Heart left ventricle (tissue), 16 donors: ENCODE measurements around the gene MKRN1. TPM values are rescaled to one million over a fixed set of nuclear protein-coding genes. Genes with fewer than 3 reads are reported as not detected.
A peak's percentile ranks its signal among the peaks of the same experiment; 100 is the strongest.

ENCODE experiments used
- ATAC-seq, 4 donors: fragments of 200-7000 bp; cut with Tn5 transposase; one replicate each; pipeline ENCODE4 v1.9.1; 2020 to 2022; ENCODE audit warnings: moderate library complexity in 4 of 4, mild to moderate bottlenecking in 3 of 4, moderate number of reproducible peaks in 1 of 4
- DNase-seq, 5 donors: peaks; one replicate each; pipeline ENCODE4 v3.0.0-alpha.2; 2020
- H3K27ac ChIP-seq, 12 donors: fragments of 200-600 bp; sonication (generic) in 4 of 12; one replicate each; pipeline versions ENCODE4 v1.5.0 to v1.8.0; 2016 to 2022; ENCODE audit warnings: mild to moderate bottlenecking in 2 of 12
- H3K27me3 ChIP-seq, 9 donors: fragments of 200-600 bp; sonication (generic) in 2 of 9; one replicate each; pipeline versions ENCODE4 v1.5.1 to v1.8.0; 2016 to 2022; ENCODE audit warnings: mild to moderate bottlenecking in 3 of 9
- H3K36me3 ChIP-seq, 9 donors: fragments of 200-600 bp; sonication (generic) in 2 of 9; one replicate each; pipeline versions ENCODE4 v1.5.0 to v1.8.0; 2018 to 2022; ENCODE audit warnings: mild to moderate bottlenecking in 2 of 9
- H3K4me1 ChIP-seq, 12 donors: fragments of 200-600 bp; sonication (generic) in 4 of 12; one replicate each; pipeline versions ENCODE4 v1.5.0 to v1.8.0; 2016 to 2022; ENCODE audit warnings: mild to moderate bottlenecking in 3 of 12
- H3K4me3 ChIP-seq, 12 donors: fragments of 200-600 bp; sonication (generic) in 4 of 12; one replicate each; pipeline versions ENCODE4 v1.5.0 to v1.8.0; 2017 to 2022; ENCODE audit warnings: mild to moderate bottlenecking in 9 of 12, moderate library complexity in 4 of 12
- H3K9me3 ChIP-seq, 12 donors: fragments of 200-600 bp; sonication (generic) in 4 of 12; one replicate each; pipeline versions ENCODE4 v1.5.0 to v1.8.0; 2016 to 2022; ENCODE audit warnings: mild to moderate bottlenecking in 1 of 12
- POLR2A ChIP-seq, 2 donors: fragments of 450-650 bp; IDR thresholded peaks; one replicate each; pipeline ENCODE4 v1.6.1; 2017; ENCODE audit warnings: antibody characterized with exemption in 2 of 2, mild to moderate bottlenecking in 2 of 2, moderate library complexity in 2 of 2
- WGBS, 4 donors: extraction: QIAGEN DNeasy Blood & Tissue Kit in 2 of 4; methylation state at CpG; one replicate each; pipeline versions ENCODE4 v1.1.5 to v1.1.7; 2013 to 2018; 5-methylcytosine and 5-hydroxymethylcytosine counted together
- intact Hi-C, 10 donors: fragments of 100-400 bp; cut with DNase I; formaldehyde crosslinking; loops; one replicate each; pipeline versions ENCODE4 v1.11.1 to v1.14.2; 2022
- polyA plus RNA-seq, 2 donors: library from polyadenylated mRNA; stranded (reverse); fragments of 200-250 nt; gene quantifications; one replicate each; pipeline ENCODE4 v1.2.3, GENCODE V29; 2013
- total RNA-seq, 9 donors: library from RNA; depleted of rRNA in 2 of 9; stranded (reverse); fragments of >200 nt in 2 of 9; fragmentation: NEBNext Ultra II Directional in 3 of 9; extraction: Animal tissue kit (Norgen Biotek cat#: 25700) in 3 of 9; gene quantifications; one replicate each; pipeline versions ENCODE4 v1.1.0 to v1.2.4, GENCODE V29; 2016 to 2023
- TF ChIP-seq, protein P1 (sequence below), 12 donors: fragments of 200-600 bp; sonication (generic) in 4 of 12; IDR thresholded peaks; one replicate each; pipeline versions ENCODE4 v1.5.0 to v1.8.0; 2018 to 2022; ENCODE audit warnings: antibody characterized with exemption in 12 of 12, mild to moderate bottlenecking in 5 of 12
- donor health status: ischemic (EF 13 %, LVEDD 7.1; RV severe dilation, severe dysfunction).
- donor health status: healthy with polysubstance abuse.
- donor health status: DM: no; HTN: yes; CAD: no.
- donor health status: DM: no; HTN: no; CAD: no.
- donor health status: ischemic (EF 25% LVEDD 6.9; RV normal size, moderate dysfunction).
- donor health status: ischemic (EF 25% LVEDD 5.7; RV mildly dilated, moderate dysfunction).
- donor health status: healthy.
- donor health status: DM: yes; HTN: yes; CAD: no.
- donor health status: ischemic (EF 35%, LVEDD 5.7; RV mildly dilated, moderate dysfunction).
- donor health status: nonischemic (EF 11% LVEDD 7.7; RV severe dilation, severe dysfunction).
- donor health status: DM: yes; HTN: yes; CAD: no.
- donor health status: PGD.
- donor health status: ischemic (EF 29% LVEDD 5.4; RV normal size, mild dysfunction).
- donor health status: nonischemic (EF 23%, LVEDD 6.1; RV moderate dilation, normal function).

MKRN1 gene
- total and polyA plus RNA-seq, 11 donors = 45.2 to 109 (median 87.7) TPM

DNA sequence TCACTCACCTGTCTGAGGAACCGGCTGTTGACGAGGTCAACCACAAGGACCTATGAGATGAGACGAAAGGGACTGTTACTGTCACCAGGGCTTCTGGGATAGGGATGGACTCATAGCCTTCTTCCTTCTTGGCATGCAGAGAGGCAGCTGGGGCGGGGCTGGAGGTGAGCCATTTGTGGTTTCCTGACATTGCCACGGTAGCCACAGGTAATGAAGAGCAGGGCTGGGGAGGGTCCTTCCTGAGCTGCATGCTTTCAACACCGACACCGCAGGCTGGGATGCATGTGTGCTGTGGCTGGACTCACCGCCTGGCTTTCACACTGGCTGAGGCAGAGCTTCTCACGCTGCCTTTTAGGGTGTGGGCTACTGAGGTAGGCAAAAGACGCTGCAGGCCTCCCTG, 46.4 kb upstream of the MKRN1 start:
- Histone ChIP-seq H3K36me3 (peaks cover 0 to 82% (median 37%) of the 10 kb centered on the region in 9 donors), H3K4me1 (peaks cover 0 to 13% (median 0%) of the 10 kb centered on the region in 12 donors), H3K9me3 (no peaks in the 10 kb centered on the region), H3K4me3 (no peak overlapping the region), H3K27ac (no peak overlapping the region), H3K27me3 (no peaks in the 10 kb centered on the region)
- intact Hi-C loops = no loop called here
- no peak for DNase-seq
- ATAC-seq = no peak
- no peak for TF ChIP-seq POLR2A (IDR thresholded peaks at IDR 0.05)
- TF ChIP-seq, protein P1, sequence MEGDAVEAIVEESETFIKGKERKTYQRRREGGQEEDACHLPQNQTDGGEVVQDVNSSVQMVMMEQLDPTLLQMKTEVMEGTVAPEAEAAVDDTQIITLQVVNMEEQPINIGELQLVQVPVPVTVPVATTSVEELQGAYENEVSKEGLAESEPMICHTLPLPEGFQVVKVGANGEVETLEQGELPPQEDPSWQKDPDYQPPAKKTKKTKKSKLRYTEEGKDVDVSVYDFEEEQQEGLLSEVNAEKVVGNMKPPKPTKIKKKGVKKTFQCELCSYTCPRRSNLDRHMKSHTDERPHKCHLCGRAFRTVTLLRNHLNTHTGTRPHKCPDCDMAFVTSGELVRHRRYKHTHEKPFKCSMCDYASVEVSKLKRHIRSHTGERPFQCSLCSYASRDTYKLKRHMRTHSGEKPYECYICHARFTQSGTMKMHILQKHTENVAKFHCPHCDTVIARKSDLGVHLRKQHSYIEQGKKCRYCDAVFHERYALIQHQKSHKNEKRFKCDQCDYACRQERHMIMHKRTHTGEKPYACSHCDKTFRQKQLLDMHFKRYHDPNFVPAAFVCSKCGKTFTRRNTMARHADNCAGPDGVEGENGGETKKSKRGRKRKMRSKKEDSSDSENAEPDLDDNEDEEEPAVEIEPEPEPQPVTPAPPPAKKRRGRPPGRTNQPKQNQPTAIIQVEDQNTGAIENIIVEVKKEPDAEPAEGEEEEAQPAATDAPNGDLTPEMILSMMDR (IDR thresholded peaks at IDR 0.05) = no peak
- 78 to 85% (median 84%) methylated on average over 8 to 10 of the region's 10 CpGs for WGBS, 4 donors

DNA sequence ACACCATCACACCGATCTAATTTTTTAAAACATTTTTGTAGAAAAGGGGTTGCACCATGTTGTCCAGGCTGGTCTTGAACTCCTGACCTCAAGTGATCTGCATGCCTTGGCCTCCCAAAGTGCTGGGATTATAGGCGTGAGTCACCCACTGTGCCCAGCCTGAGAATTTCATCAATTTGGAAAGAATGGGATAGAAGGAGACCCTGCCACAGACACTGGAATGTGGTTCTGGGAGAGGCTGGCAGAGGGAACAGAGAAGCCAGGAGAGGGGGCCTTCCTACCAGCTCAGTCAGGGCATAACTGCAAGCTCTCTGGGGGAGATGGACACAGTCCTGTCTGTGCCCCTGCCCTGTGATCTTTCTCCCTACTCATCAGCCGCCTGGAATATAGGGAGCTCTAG, 42.1 kb upstream of the MKRN1 start:
- intact Hi-C loops = no loop called here
- Histone ChIP-seq H3K4me3 (no peak overlapping the region), H3K9me3 (no peaks in the 10 kb centered on the region), H3K27me3 (no peaks in the 10 kb centered on the region), H3K4me1 (peaks cover 0 to 29% (median 15%) of the 10 kb centered on the region in 12 donors), H3K36me3 (peaks cover 0 to 76% (median 39%) of the 10 kb centered on the region in 9 donors), H3K27ac (no peak overlapping the region)
- TF ChIP-seq, protein P1 (IDR thresholded peaks at IDR 0.05) = no peak
- TF ChIP-seq POLR2A (IDR thresholded peaks at IDR 0.05) = no peak
- DNase-seq (no peak), ATAC-seq (no peak)
- WGBS, 4 donors = 89 to 97% (median 92%) methylated on average over 3 of the region's 3 CpGs

DNA sequence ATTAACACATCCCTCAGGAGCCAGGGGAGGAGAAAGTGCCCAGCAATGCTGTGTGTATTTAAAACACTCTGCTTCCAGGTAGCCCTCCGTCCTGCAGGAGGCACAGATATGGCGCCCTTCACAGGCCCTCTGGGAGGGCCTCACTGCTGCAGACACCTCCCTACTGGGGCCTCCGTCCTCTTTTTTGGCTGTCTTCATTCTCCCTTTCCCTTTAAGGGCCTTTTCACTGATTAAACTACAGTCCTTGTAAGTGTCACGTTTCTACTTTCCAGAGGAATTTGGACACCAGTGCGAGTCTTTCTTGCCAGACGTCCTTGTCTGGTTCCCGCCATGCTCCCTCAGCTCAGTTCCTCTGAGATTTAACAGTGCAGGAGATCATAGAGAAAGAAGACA, 39.7 kb upstream of the MKRN1 start:
- Histone ChIP-seq H3K9me3 (no peaks in the 10 kb centered on the region), H3K4me1 (peaks cover 0 to 21% (median 15%) of the 10 kb centered on the region in 12 donors), H3K4me3 (no peak overlapping the region), H3K27me3 (no peaks in the 10 kb centered on the region), H3K27ac (peak overlapping the region in 10 of 12 donors; percentile 1 to 68 (median 19)), H3K36me3 (peaks cover 0 to 55% (median 29%) of the 10 kb centered on the region in 9 donors)
- TF ChIP-seq, protein P1 (IDR thresholded peaks at IDR 0.05) = no peak
- no peak for TF ChIP-seq POLR2A (IDR thresholded peaks at IDR 0.05)
- intact Hi-C loops = loop anchor here in 4 of 10 donors (2.0 to 5.0 kb wide), 3 partner anchors 42 to 136 kb away; partner anchors contain the start of gene MKRN1 (in 2 of the 4)
- DNase-seq = no peak
- ATAC-seq = peak in 2 of 4 donors; percentile 16 to 19
- 48 to 60% (median 53%) methylated on average over 7 of the region's 7 CpGs for WGBS, 4 donors

DNA sequence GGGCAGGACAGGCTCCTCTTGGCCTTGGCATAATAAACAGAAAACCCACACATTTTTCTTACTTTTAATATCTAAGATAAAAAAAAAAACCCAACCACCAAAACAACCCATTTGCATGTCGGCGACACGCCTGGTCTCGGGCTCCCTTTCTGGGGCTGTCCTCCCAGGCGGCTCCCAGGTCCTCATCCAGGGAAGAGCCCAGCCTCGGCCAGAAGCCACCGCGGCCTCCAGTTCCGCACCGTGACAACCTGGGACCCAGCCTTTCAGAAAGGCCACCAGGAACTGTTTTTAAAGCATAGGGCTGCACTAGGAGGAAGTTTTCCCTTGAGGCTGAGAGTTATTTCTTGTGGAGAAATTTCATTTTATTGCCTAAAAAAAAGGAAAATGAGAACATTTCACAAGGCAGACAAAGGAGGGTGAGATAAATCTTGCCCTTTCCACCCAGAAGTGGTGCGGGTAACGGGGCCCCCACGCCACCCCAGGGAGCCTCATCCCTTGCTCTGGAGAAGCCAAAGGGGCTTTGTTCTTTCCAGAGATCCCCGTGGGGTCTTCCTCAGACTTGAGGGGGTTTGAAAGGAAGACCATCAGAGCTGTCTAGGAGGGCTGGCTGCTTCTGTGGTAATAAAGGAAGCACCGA, 39.2 kb upstream of the MKRN1 start:
- ATAC-seq (peak in 3 of 4 donors; percentile 16 to 32 (median 18)), DNase-seq (no peak)
- H3K36me3 ChIP-seq = peaks cover 0 to 50% (median 29%) of the 10 kb centered on the region in 9 donors
- WGBS, 4 donors = 81 to 87% (median 83%) methylated on average over 15 of the region's 15 CpGs
- peak overlapping the region in 9 of 12 donors; percentile 7 to 68 (median 22) for H3K27ac ChIP-seq
- H3K9me3 ChIP-seq = no peaks in the 10 kb centered on the region
- no peak overlapping the region for H3K4me3 ChIP-seq
- peaks cover 0 to 21% (median 15%) of the 10 kb centered on the region in 12 donors for H3K4me1 ChIP-seq
- H3K27me3 ChIP-seq = no peaks in the 10 kb centered on the region
- intact Hi-C loops = loop anchor here (1.0 to 5.0 kb wide), 6 partner anchors 41 to 136 kb away; partner anchors contain the start of gene MKRN1 (in 2 of the 10)
- no peak for TF ChIP-seq POLR2A (IDR thresholded peaks at IDR 0.05)
- TF ChIP-seq, protein P1 (IDR thresholded peaks at IDR 0.05) = no peak
